Tibial nerve (tissue), 4 donors: ENCODE data around the gene HLCS.

Source experiments
- CTCF ChIP-seq, 5 experiments: fragments of 200-600 bp in 3 of 5; fragments of 450-650 bp in 2 of 5; sonication (generic) in 3 of 5; IDR thresholded peaks; one replicate each; pipeline ENCODE4 v1.5.1; 2016 to 2019; ENCODE audit warnings: antibody characterized with exemption in 5 of 5, mild to moderate bottlenecking in 3 of 5, moderate library complexity in 2 of 5
- EP300 ChIP-seq, 2 donors: sonication (generic); formaldehyde crosslinking; IDR thresholded peaks; one replicate each; pipeline ENCODE4 v1.6.1; 2017; ENCODE audit warnings: antibody characterized with exemption in 2 of 2, mild to moderate bottlenecking in 1 of 2

GRCh38 chr21:36851121-36851520 is 115.3 kb downstream of the HLCS start:
- no peak for TF ChIP-seq CTCF (IDR thresholded peaks at IDR 0.05)
- no peak for TF ChIP-seq EP300 (IDR thresholded peaks at IDR 0.05)
